ENCODE data around the gene ATP13A4. TPM values are rescaled to one million over a fixed set of nuclear protein-coding genes. Genes with fewer than 3 reads are reported as not detected.

The ATP13A4 gene
- total and polyA plus RNA-seq, 2 donors: 0.19 to 7.7 TPM

- H3K4me1 ChIP-seq (ENCODE audit: insufficient read depth): no peaks in the 10 kb centered on the region
- H3K27ac ChIP-seq (ENCODE audit: low read depth): no peak overlapping the region
- no peak overlapping the region for H3K4me3 ChIP-seq (ENCODE audit: low read depth, low read length)
- WGBS: 80% methylated on average over 9 of the region's 9 CpGs
- no peak for DNase-seq (ENCODE audit: extremely low spot score)
- no peaks in the 10 kb centered on the region for H3K36me3 ChIP-seq (ENCODE audit: insufficient read depth)
Measured at GRCh38 chr3:193585530-193585929, 30.8 kb upstream of the ATP13A4 start.

- Histone ChIP-seq H3K36me3 (ENCODE audit: insufficient read depth) (no peaks in the 10 kb centered on the region), H3K27ac (ENCODE audit: low read depth) (no peak overlapping the region), H3K4me3 (ENCODE audit: low read depth, low read length) (no peak overlapping the region), H3K4me1 (ENCODE audit: insufficient read depth) (no peaks in the 10 kb centered on the region)
- 50% methylated on average over 2 of the region's 2 CpGs for WGBS
- DNase-seq (ENCODE audit: extremely low spot score): no peak
Measured at GRCh38 chr3:193574488-193575070, 19.9 kb upstream of the ATP13A4 start.

- DNase-seq (ENCODE audit: extremely low spot score): no peak
- Histone ChIP-seq H3K27ac (ENCODE audit: low read depth) (no peak overlapping the region), H3K4me3 (ENCODE audit: low read depth, low read length) (no peak overlapping the region), H3K4me1 (ENCODE audit: insufficient read depth) (no peaks in the 10 kb centered on the region), H3K36me3 (ENCODE audit: insufficient read depth) (no peaks in the 10 kb centered on the region)
- WGBS: 49% methylated on average over 4 of the region's 4 CpGs
Measured at GRCh38 chr3:193573403-193574191, 18.9 kb upstream of the ATP13A4 start.

GRCh38 chr3:193572426-193572908 is 17.8 kb upstream of the ATP13A4 start:
- no peak overlapping the region for H3K4me3 ChIP-seq (ENCODE audit: low read depth, low read length)
- no peaks in the 10 kb centered on the region for H3K36me3 ChIP-seq (ENCODE audit: insufficient read depth)
- no peaks in the 10 kb centered on the region for H3K4me1 ChIP-seq (ENCODE audit: insufficient read depth)
- 10% methylated on average over 10 of the region's 10 CpGs for WGBS
- H3K27ac ChIP-seq (ENCODE audit: low read depth): no peak overlapping the region
- DNase-seq (ENCODE audit: extremely low spot score): no peak

- WGBS: 83% methylated on average over 2 of the region's 2 CpGs
- DNase-seq (ENCODE audit: extremely low spot score): no peak
- no peaks in the 10 kb centered on the region for H3K4me1 ChIP-seq (ENCODE audit: insufficient read depth)
Measured at GRCh38 chr3:193569119-193569518, 14.4 kb upstream of the ATP13A4 start.

GRCh38 chr3:193564012-193564411 is 9.3 kb upstream of the ATP13A4 start:
- no peak overlapping the region for H3K4me3 ChIP-seq (ENCODE audit: low read depth, low read length)
- no peak overlapping the region for H3K27ac ChIP-seq (ENCODE audit: low read depth)
- 72% methylated on average over 1 of the region's 1 CpG for WGBS
- H3K4me1 ChIP-seq (ENCODE audit: insufficient read depth): no peaks in the 10 kb centered on the region
- no peak for DNase-seq (ENCODE audit: extremely low spot score)
- no peaks in the 10 kb centered on the region for H3K36me3 ChIP-seq (ENCODE audit: insufficient read depth)

More at GRCh38 chr3:193569119-193569518, 14.4 kb upstream of the ATP13A4 start:
- Histone ChIP-seq H3K4me3 (ENCODE audit: low read depth, low read length) (no peak overlapping the region), H3K36me3 (ENCODE audit: insufficient read depth) (no peaks in the 10 kb centered on the region), H3K27ac (ENCODE audit: low read depth) (no peak overlapping the region)

- H3K36me3 ChIP-seq (ENCODE audit: insufficient read depth): no peaks in the 10 kb centered on the region
- no peak overlapping the region for H3K4me3 ChIP-seq (ENCODE audit: low read depth, low read length)
- H3K27ac ChIP-seq (ENCODE audit: low read depth): no peak overlapping the region
- no peak for DNase-seq (ENCODE audit: extremely low spot score)
- 94% methylated on average over 3 of the region's 3 CpGs for WGBS
- no peaks in the 10 kb centered on the region for H3K4me1 ChIP-seq (ENCODE audit: insufficient read depth)
Measured at GRCh38 chr3:193563426-193563825, 8.7 kb upstream of the ATP13A4 start.

GRCh38 chr3:193560870-193561269 is 6.2 kb upstream of the ATP13A4 start:
- no peaks in the 10 kb centered on the region for H3K4me1 ChIP-seq (ENCODE audit: insufficient read depth)
- no peak for DNase-seq (ENCODE audit: extremely low spot score)
- no peak overlapping the region for H3K27ac ChIP-seq (ENCODE audit: low read depth)
- 58% methylated on average over 4 of the region's 4 CpGs for WGBS
- H3K4me3 ChIP-seq (ENCODE audit: low read depth, low read length): no peak overlapping the region
- no peaks in the 10 kb centered on the region for H3K36me3 ChIP-seq (ENCODE audit: insufficient read depth)

- no peak overlapping the region for H3K4me3 ChIP-seq (ENCODE audit: low read depth, low read length)
- WGBS: 94% methylated on average over 4 of the region's 4 CpGs
Measured at GRCh38 chr3:193560091-193560490, 5.4 kb upstream of the ATP13A4 start.

GRCh38 chr3:193559100-193559499 is 4.4 kb upstream of the ATP13A4 start:
- H3K4me3 ChIP-seq (ENCODE audit: low read depth, low read length): no peak overlapping the region
- DNase-seq (ENCODE audit: extremely low spot score): no peak
- no peaks in the 10 kb centered on the region for H3K36me3 ChIP-seq (ENCODE audit: insufficient read depth)

More at GRCh38 chr3:193560091-193560490, 5.4 kb upstream of the ATP13A4 start:
- Histone ChIP-seq H3K36me3 (ENCODE audit: insufficient read depth) (no peaks in the 10 kb centered on the region), H3K4me1 (ENCODE audit: insufficient read depth) (no peaks in the 10 kb centered on the region), H3K27ac (ENCODE audit: low read depth) (no peak overlapping the region)
- DNase-seq (ENCODE audit: extremely low spot score): no peak

GRCh38 chr3:193556841-193557240 is 2.1 kb upstream of the ATP13A4 start:
- no peak for DNase-seq (ENCODE audit: extremely low spot score)
- H3K36me3 ChIP-seq (ENCODE audit: insufficient read depth): no peaks in the 10 kb centered on the region
- WGBS: 37% methylated on average over 2 of the region's 2 CpGs
- H3K4me1 ChIP-seq (ENCODE audit: insufficient read depth): no peaks in the 10 kb centered on the region
- H3K4me3 ChIP-seq (ENCODE audit: low read depth, low read length): no peak overlapping the region
- H3K27ac ChIP-seq (ENCODE audit: low read depth): no peak overlapping the region

More at GRCh38 chr3:193559100-193559499, 4.4 kb upstream of the ATP13A4 start:
- Histone ChIP-seq H3K27ac (ENCODE audit: low read depth) (no peak overlapping the region), H3K4me1 (ENCODE audit: insufficient read depth) (no peaks in the 10 kb centered on the region)

GRCh38 chr3:193553586-193553985 is 1.1 kb downstream of the ATP13A4 start:
- 79% methylated on average over 1 of the region's 1 CpG for WGBS
- no peak overlapping the region for H3K27ac ChIP-seq (ENCODE audit: low read depth)

GRCh38 chr3:193552923-193553322 is 1.8 kb downstream of the ATP13A4 start:
- H3K36me3 ChIP-seq (ENCODE audit: insufficient read depth): no peaks in the 10 kb centered on the region
- no peak for DNase-seq (ENCODE audit: extremely low spot score)
- no peaks in the 10 kb centered on the region for H3K4me1 ChIP-seq (ENCODE audit: insufficient read depth)
- 75% methylated on average over 1 of the region's 1 CpG for WGBS
- no peak overlapping the region for H3K27ac ChIP-seq (ENCODE audit: low read depth)
- no peak overlapping the region for H3K4me3 ChIP-seq (ENCODE audit: low read depth, low read length)

More at GRCh38 chr3:193553586-193553985, 1.1 kb downstream of the ATP13A4 start:
- no peak overlapping the region for H3K4me3 ChIP-seq (ENCODE audit: low read depth, low read length)
- no peaks in the 10 kb centered on the region for H3K36me3 ChIP-seq (ENCODE audit: insufficient read depth)
- no peak for DNase-seq (ENCODE audit: extremely low spot score)
- no peaks in the 10 kb centered on the region for H3K4me1 ChIP-seq (ENCODE audit: insufficient read depth)

- no peak overlapping the region for H3K4me3 ChIP-seq (ENCODE audit: low read depth, low read length)
- H3K4me1 ChIP-seq (ENCODE audit: insufficient read depth): no peaks in the 10 kb centered on the region
- H3K27ac ChIP-seq (ENCODE audit: low read depth): no peak overlapping the region
- WGBS: 49% methylated on average over 4 of the region's 4 CpGs
- no peaks in the 10 kb centered on the region for H3K36me3 ChIP-seq (ENCODE audit: insufficient read depth)
- no peak for DNase-seq (ENCODE audit: extremely low spot score)
Measured at GRCh38 chr3:193548406-193548805, 6.3 kb downstream of the ATP13A4 start.

All from urinary bladder (tissue), 4 donors.